CD14-positive monocyte (primary cell): Measurements from ENCODE around the gene R3HDM2. TPM values are rescaled to one million over a fixed set of nuclear protein-coding genes. Genes with fewer than 3 reads are reported as not detected.

Source experiments
- DNase-seq, 3 donors: peaks; one replicate each; pipeline ENCODE4 v3.0.0-alpha.2; 2011 to 2022
- H2AFZ ChIP-seq: 2 replicates; pipeline ENCODE4 v1.6.0; 2012; ENCODE audit warnings: mild to moderate bottlenecking, low read depth, low read length, inconsistent platforms; ENCODE audit not compliant: insufficient read depth, poor library complexity, severe bottlenecking
- H3K27ac ChIP-seq, 2 donors: 1 replicate in 1 of 2; 2 replicates in 1 of 2; pipeline ENCODE4 v1.5.1; 2012 to 2013; ENCODE audit warnings: low read length in 2 of 2, control low read depth in 1 of 2, inconsistent platforms in 1 of 2, low read depth in 1 of 2, mild to moderate bottlenecking in 1 of 2
- H3K27me3 ChIP-seq, 2 donors: one replicate each; pipeline versions ENCODE4 v1.6.0 to v1.6.1; 2011 to 2013; ENCODE audit warnings: low read length in 2 of 2; ENCODE audit not compliant: control insufficient read depth in 2 of 2, insufficient read depth in 2 of 2
- H3K36me3 ChIP-seq, 2 donors: replicated peaks in 1 of 2; 1 replicate in 1 of 2; 2 replicates in 1 of 2; pipeline versions ENCODE4 v1.5.1 to v1.6.1; 2012 to 2013; ENCODE audit warnings: low read length in 2 of 2, control low read depth in 1 of 2, inconsistent platforms in 1 of 2, mild to moderate bottlenecking in 1 of 2; ENCODE audit not compliant: insufficient read depth in 2 of 2, control insufficient read depth in 1 of 2
- H3K4me1 ChIP-seq, 2 donors: 1 replicate in 1 of 2; 2 replicates in 1 of 2; pipeline versions ENCODE4 v1.5.1 to v1.6.1; 2012 to 2013; ENCODE audit warnings: low read length in 2 of 2, control low read depth in 1 of 2, inconsistent platforms in 1 of 2, mild to moderate bottlenecking in 1 of 2, moderate library complexity in 1 of 2; ENCODE audit not compliant: insufficient read depth in 2 of 2, control insufficient read depth in 1 of 2
- H3K4me2 ChIP-seq: replicated peaks from 2 replicates; pipeline ENCODE3; 2012; ENCODE audit warnings: low read length, moderate library complexity, mild to moderate bottlenecking; ENCODE audit not compliant: poor library complexity, severe bottlenecking; ENCODE audit errors: extremely low read depth
- H3K4me3 ChIP-seq, 3 experiments: fragments of 200-600 bp in 1 of 3; sonication (generic) in 1 of 3; replicated peaks in 1 of 3; 1 replicate in 2 of 3; 2 replicates in 1 of 3; pipeline ENCODE4 v1.5.1; 2011 to 2013; ENCODE audit warnings: low read length in 3 of 3, mild to moderate bottlenecking in 3 of 3, control low read depth in 2 of 3, low read depth in 2 of 3, inconsistent platforms in 1 of 3, moderate library complexity in 1 of 3
- H3K79me2 ChIP-seq: 2 replicates; pipeline ENCODE4 v1.6.0; 2012; ENCODE audit warnings: mild to moderate bottlenecking, control low read depth, inconsistent platforms, low read length, moderate library complexity; ENCODE audit not compliant: insufficient read depth
- H3K9ac ChIP-seq: 2 replicates; pipeline ENCODE4 v1.6.0; 2017; ENCODE audit warnings: low read length, mild to moderate bottlenecking; ENCODE audit not compliant: insufficient read depth, poor library complexity, severe bottlenecking
- H3K9me3 ChIP-seq, 2 donors: replicated peaks in 1 of 2; 1 replicate in 1 of 2; 2 replicates in 1 of 2; pipeline versions ENCODE4 v1.5.1 to v1.6.1; 2012 to 2013; ENCODE audit warnings: low read length in 2 of 2, control low read depth in 1 of 2; ENCODE audit not compliant: control insufficient read depth in 1 of 2, insufficient read depth in 1 of 2
- H4K20me1 ChIP-seq: 2 replicates; pipeline ENCODE4 v1.6.0; 2012; ENCODE audit warnings: mild to moderate bottlenecking, low read length, control low read depth, moderate library complexity; ENCODE audit not compliant: insufficient read depth
- H3K27ac Mint-ChIP-seq, 7 donors: one replicate each; pipeline ENCODE4 v1.8.0; 2020; ENCODE audit warnings: mild to moderate bottlenecking in 7 of 7, mixed read lengths in 7 of 7, moderate library complexity in 6 of 7, inconsistent platforms in 2 of 7
- H3K27me3 Mint-ChIP-seq, 3 donors: one replicate each; pipeline ENCODE4 v1.8.0; 2021 to 2022; ENCODE audit warnings: low read depth in 3 of 3, mild to moderate bottlenecking in 3 of 3, mixed read lengths in 3 of 3, moderate library complexity in 3 of 3, inconsistent platforms in 1 of 3
- H3K36me3 Mint-ChIP-seq, 2 donors: one replicate each; pipeline ENCODE4 v1.8.0; 2020; ENCODE audit warnings: mixed read lengths in 2 of 2, inconsistent platforms in 1 of 2, mild to moderate bottlenecking in 1 of 2
- H3K4me1 Mint-ChIP-seq: one replicate; pipeline ENCODE4 v1.8.0; 2020; ENCODE audit warnings: mild to moderate bottlenecking, mixed read lengths
- H3K4me3 Mint-ChIP-seq, 2 donors: one replicate each; pipeline ENCODE4 v1.8.0; 2020; ENCODE audit warnings: mild to moderate bottlenecking in 2 of 2, mixed read lengths in 2 of 2, moderate library complexity in 1 of 2
- H3K9me3 Mint-ChIP-seq, 7 donors: one replicate each; pipeline ENCODE4 v1.8.0; 2020 to 2022; ENCODE audit warnings: mixed read lengths in 7 of 7, mild to moderate bottlenecking in 6 of 7, moderate library complexity in 6 of 7, inconsistent platforms in 2 of 7
- CTCF ChIP-seq: fragments of 200-600 bp; IDR thresholded peaks from one replicate; pipeline ENCODE4 v1.8.0; 2022; ENCODE audit warnings: antibody characterized with exemption, mild to moderate bottlenecking
- WGBS: methylation state at CpG from one replicate; pipeline ENCODE4 v1.1.5; 2013; ENCODE audit warnings: missing lambda C conversion rate; ENCODE audit not compliant: insufficient coverage; 5-methylcytosine and 5-hydroxymethylcytosine counted together
- intact Hi-C, 2 donors: fragments of 100-400 bp; cut with micrococcal nuclease; formaldehyde crosslinking; loops; one replicate each; pipeline versions ENCODE4 v1.15.0 to v1.15.1; 2023
- polyA plus RNA-seq, 3 donors: library from polyadenylated mRNA; depleted of rRNA in 1 of 3; unstranded in 2 of 3; stranded (reverse) in 1 of 3; fragments of 300-500 nt in 2 of 3; fragments of >200 nt in 1 of 3; fragmentation: Illumina TruSeq in 2 of 3; gene quantifications; 1 replicate in 2 of 3; 2 replicates in 1 of 3; pipeline ENCODE4 v1.2.3, GENCODE V29; 2012 to 2021

R3HDM2 gene
- polyA plus RNA-seq, 3 donors = 4.2 to 69.4 (median 7.3) TPM

GRCh38 chr12:57262126-57262822, 168.6 kb downstream of the R3HDM2 start:
- no peak for DNase-seq
- Histone ChIP-seq H3K4me3 (no peak overlapping the region), H3K9ac (no peak overlapping the region), H4K20me1 (no peaks in the 10 kb centered on the region), H2AFZ (no peak overlapping the region), H3K27me3 (no peaks in the 10 kb centered on the region), H3K9me3 (no peaks in the 10 kb centered on the region), H3K36me3 (peaks cover 63 to 86% of the 10 kb centered on the region in 2 donors), H3K27ac (no peak overlapping the region), H3K79me2 (no peaks in the 10 kb centered on the region), H3K4me2 (no peak overlapping the region), H3K4me1 (no peaks in the 10 kb centered on the region)
- Mint-ChIP-seq H3K4me3 (no peak overlapping the region), H3K36me3 (peaks cover 76 to 91% of the 10 kb centered on the region in 2 donors), H3K4me1 (peaks cover 2% of the 10 kb centered on the region), H3K27me3 (no peaks in the 10 kb centered on the region), H3K9me3 (peaks cover 0 to 2% (median 0%) of the 10 kb centered on the region in 7 donors), H3K27ac (no peak overlapping the region)
- no CpG with 5 or more reads among the region's 3 CpGs for WGBS
- TF ChIP-seq CTCF = no peak
- intact Hi-C loops = loop anchor here (5.0 kb wide), 1 partner anchor 190 kb away; no protein-coding TSS in a partner anchor

GRCh38 chr12:57261428-57261865, 169.4 kb downstream of the R3HDM2 start:
- no peaks in the 10 kb centered on the region for H3K27me3 ChIP-seq
- H3K4me1 ChIP-seq = no peaks in the 10 kb centered on the region
- intact Hi-C loops = loop anchor here (5.0 kb wide), 1 partner anchor 191 kb away; no protein-coding TSS in a partner anchor
- no peak overlapping the region for H3K4me3 ChIP-seq
- no peak overlapping the region for H3K9ac ChIP-seq
- H3K9me3 Mint-ChIP-seq = peaks cover 0 to 2% (median 0%) of the 10 kb centered on the region in 7 donors
- no peak overlapping the region for H3K27ac ChIP-seq
- H3K36me3 Mint-ChIP-seq = peaks cover 74 to 91% of the 10 kb centered on the region in 2 donors
- H3K79me2 ChIP-seq = no peaks in the 10 kb centered on the region
- WGBS = no CpG with 5 or more reads among the region's 2 CpGs
- no peak for DNase-seq
- no peaks in the 10 kb centered on the region for H4K20me1 ChIP-seq
- no peaks in the 10 kb centered on the region for H3K27me3 Mint-ChIP-seq
- no peak overlapping the region for H3K4me3 Mint-ChIP-seq
- no peak overlapping the region for H2AFZ ChIP-seq
- peak overlapping the region in 1 of 7 donors; percentile 26 for H3K27ac Mint-ChIP-seq
- H3K9me3 ChIP-seq = no peaks in the 10 kb centered on the region
- H3K4me1 Mint-ChIP-seq = peaks cover 2% of the 10 kb centered on the region
- H3K36me3 ChIP-seq = peaks cover 64 to 86% of the 10 kb centered on the region in 2 donors
- H3K4me2 ChIP-seq = no peak overlapping the region
- TF ChIP-seq CTCF = no peak
